ENCODE measurements around the gene FLVCR2.
"Not testable (repeated sequence)": the region's sequence is repeated elsewhere in the genome, so short reads cannot be mapped to it uniquely, and the experiment has no call there.

The FLVCR2 gene

GRCh38 chr14:75673345-75674035 lies 95.1 kb downstream of the FLVCR2 start:
- no peak for DNase-seq

- no peak for DNase-seq
Measured at GRCh38 chr14:75675265-75675960, 97.0 kb downstream of the FLVCR2 start.

- no peak for DNase-seq
Measured at GRCh38 chr14:75685910-75686309, 107.5 kb downstream of the FLVCR2 start.

GRCh38 chr14:75689012-75689411 lies 110.6 kb downstream of the FLVCR2 start:
- no peak for DNase-seq

GRCh38 chr14:75690010-75690409 lies 111.6 kb downstream of the FLVCR2 start:
- DNase-seq, result no peak

GRCh38 chr14:75695025-75695424 lies 116.6 kb downstream of the FLVCR2 start:
- not testable (repeated sequence) for DNase-seq

GRCh38 chr14:75697386-75697785 lies 119.0 kb downstream of the FLVCR2 start:
- no peak for DNase-seq
